ENCODE measurements around the gene CALN1. TPM values are rescaled to one million over a fixed set of nuclear protein-coding genes. Genes with fewer than 3 reads are reported as not detected.
"Not testable (repeated sequence)": the region's sequence is repeated elsewhere in the genome, so short reads cannot be mapped to it uniquely, and the experiment has no call there.

CALN1 gene
- total RNA-seq, 1 experiment from 2014 or later = not detected

DNA sequence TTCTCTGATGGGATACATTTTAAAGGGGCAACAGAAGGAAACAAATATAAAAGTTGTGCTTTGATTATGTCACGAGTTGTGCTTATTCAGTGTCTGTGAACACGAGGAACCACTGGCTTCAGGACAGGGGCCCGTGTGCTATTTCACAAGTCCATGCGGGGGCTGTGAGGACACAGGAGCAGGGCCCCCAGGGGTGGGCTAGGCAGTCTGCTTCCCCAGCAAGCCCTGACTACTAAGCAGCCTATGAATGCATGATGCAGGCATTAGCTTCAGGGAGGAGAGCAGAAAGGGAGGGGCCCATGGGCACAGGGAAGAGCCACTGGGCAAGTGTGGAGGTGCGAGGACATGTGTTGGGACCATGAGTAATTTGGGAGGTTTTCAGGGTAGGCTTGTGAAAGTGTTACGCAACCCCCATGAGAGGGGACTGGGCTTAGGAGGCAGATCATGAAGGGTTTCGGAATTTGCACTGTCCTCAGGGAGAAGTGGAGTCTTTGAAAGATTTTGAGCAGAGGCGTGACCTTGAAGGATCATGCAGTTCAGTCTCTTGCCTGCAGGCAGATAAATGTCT is 424.9 kb downstream of the CALN1 start:
- DNase-seq (ENCODE audit: low spot score) = no peak

DNA sequence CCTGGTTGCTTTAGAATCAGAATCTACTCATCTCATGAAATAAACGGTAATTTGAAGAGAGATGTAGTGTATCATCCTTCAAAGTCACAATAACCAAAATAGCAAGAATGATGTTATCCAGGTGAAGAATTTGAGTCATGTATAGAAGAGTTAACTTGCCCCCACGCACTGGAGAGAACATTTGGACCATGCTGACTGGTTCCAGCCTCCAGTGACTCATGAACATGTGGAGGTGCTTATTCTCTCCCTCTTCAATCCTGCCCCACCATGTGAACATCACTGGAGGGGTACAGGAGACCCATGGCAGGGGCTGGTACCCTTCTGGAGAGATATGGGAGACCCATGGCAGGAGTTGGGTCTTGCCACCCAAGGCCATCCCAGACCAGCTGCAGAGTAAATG is 427.8 kb downstream of the CALN1 start:
- DNase-seq (ENCODE audit: low spot score) = no peak

DNA sequence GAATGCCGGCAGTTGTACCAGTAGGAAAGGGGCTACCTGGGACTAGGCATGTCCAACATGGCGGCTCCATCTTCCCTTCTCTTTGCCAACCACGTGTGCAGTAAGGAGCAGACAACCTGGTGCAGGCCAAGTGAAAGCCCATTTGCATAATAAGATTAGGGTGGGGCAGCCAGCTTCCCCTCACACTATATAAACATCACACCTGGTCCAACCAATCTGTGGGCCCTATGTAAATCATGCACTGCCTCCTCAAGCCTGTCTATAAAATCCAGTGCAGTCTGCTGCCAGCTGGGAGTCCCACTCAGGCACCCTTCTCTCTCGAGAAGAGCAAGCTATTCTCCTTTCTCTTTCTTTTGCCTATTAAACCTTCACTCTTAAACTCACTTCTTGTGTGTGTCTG is 429.3 kb downstream of the CALN1 start:
- DNase-seq (ENCODE audit: low spot score) = no peak

DNA sequence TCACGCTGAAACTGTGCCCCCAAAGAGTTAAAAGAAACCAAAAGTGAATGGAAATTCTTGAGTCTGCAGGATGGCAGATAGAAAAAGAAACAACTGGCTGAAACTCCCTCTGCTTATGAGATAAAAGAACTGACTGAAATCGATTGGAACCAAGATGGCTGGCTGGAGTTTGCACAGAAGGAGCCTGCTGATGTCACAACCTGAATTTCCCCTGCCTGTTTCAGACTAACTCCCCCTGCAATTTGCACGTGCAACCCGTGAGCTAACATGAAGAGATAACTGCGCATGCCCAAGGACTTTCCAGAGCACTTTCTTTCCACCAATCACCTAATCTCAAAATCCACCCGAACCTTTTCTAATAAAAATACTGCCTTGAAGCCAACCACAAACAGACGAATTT is 435.5 kb downstream of the CALN1 start:
- DNase-seq (ENCODE audit: low spot score) = no peak

DNA sequence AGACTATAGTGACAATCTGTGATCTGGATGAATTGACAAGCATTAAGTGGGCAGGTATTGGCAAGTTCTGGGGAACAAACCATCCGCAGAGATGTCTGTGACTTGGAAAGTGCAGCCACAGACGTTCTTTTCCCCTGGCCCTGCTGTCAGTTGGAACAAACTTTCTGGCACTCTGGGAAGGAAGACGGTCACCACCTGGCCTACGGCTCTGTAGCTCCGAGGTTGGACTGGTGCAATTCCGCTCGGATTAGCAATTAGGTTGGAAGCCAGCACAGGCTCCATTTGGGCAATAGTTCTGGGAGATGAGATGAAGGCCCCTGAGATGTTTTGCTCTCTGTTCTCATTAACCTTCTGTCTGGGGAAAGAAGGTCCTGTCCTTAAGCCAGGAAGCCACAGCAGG is 437.5 kb downstream of the CALN1 start:
- DNase-seq (ENCODE audit: low spot score) = no peak

DNA sequence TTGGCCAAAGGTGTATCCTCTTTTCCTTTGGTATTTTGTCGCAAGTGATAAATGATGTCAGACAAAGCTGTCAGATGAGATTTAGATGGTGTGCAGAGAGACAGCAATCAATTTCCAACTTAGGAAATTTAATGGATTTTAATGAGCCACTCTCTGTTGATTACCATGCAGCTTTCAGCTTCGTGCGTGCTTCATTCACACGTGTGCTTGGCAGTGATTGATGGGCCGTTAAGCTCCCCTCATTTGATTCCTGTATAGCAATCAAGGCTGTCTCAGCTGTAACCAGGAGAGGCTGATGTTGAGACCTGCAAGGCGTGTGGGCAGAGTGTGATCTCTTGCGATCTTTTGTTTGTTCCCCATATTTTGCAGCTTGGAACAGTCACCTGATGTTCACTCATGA is 439.6 kb downstream of the CALN1 start:
- DNase-seq (ENCODE audit: low spot score) = no peak

DNA sequence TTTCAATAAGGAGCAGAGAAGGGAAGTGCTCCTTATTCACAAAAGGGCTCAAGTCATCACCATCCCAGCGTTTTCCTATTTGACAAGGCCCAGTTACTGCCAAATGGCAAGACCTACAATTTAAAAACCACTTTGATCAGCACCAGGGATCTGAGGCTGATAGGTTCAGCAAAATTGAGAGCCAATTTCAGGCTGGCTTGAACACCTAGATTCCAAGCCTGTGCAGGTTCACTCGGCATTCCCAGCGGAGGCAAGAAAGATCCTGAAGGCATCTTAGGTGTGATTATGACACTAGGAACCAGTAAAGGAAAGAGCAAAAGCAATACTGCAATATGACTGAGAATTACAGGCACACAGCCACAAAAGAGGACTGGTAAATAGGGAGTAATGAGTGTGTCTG is 441.4 kb downstream of the CALN1 start:
- DNase-seq (ENCODE audit: low spot score) = no peak

DNA sequence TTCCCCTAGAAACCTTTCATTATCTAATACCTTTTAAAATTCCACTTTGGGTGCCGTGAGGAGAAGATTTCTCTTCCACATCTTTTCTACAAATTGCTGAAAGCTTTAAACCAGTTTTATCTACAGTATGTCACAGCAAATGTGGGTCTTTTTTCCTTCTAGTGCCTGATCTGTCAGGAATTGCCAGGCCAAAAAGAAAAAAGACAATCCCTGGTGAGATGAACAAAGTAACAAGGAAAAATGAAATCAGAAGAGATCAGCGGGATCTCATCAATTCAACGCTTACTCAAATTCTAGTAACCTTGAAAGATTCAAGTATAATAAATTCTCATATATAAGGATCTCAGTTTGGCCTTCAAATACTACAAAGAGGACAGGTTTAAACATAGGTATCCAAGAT is 449.5 kb downstream of the CALN1 start:
- DNase-seq (ENCODE audit: low spot score) = no peak

DNA sequence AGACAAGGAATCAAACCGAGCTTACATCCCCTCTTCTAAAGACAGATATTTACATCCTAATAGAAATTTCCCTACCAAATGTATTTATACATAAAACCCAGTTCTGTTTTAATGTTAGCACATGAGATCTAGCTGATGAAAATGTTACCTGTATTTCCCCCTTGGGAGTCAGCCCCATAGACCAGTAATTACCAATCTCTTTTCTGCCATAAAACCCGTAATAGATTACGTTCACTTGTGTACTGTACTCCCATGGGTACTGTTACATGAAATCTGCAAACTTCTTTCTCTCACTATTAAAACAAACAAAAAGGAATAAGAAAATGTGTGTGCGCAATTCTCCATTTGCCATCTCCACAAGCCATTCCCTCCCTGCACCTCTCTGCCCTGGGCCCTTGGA is 450.9 kb downstream of the CALN1 start:
- DNase-seq (ENCODE audit: low spot score) = no peak

DNA sequence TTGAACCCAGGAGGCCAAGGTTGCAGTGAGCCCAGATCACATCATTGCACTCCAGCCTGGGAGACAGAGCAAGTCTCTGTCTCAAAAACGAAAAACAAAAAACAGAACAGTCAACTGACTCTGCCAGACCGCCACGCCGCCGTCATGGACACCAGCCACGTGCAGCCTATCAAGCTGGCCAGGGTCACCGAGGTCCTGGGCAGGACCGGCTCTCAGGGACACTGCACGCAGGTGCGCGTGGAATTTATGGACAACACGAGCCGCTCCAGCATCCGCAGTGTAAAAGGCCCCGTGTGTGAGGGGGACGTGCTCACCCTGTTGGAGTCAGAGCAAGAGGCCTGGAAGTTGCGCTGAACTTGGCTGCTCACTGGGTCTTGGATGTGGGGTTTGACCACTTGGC is 470.0 kb downstream of the CALN1 start:
- DNase-seq (ENCODE audit: low spot score) = no peak

DNA sequence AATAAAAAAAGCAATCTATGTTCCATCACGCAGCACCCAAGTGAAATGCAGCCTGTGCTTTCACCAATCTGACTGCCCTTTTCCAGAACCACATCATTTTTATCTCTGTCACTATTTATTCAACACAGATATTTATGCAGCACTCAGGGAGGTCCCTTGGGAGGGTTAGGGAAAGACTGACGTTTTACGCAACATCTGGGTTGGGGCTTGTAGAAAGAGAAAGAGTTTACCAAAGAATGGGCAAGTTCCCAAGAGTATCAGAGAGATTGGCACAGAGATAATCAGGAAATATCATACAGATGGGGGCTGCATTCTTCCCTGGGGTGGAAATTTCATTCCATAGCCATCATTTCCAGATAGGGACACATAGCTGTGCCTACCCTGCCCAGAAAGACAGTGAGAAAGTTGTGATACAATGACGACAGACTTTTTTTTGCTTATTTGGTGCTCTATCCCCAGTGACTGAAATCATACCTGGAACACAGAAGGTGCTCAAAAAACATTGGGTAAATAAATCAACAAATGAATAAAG is 474.2 kb downstream of the CALN1 start:
- DNase-seq (ENCODE audit: low spot score) = no peak

DNA sequence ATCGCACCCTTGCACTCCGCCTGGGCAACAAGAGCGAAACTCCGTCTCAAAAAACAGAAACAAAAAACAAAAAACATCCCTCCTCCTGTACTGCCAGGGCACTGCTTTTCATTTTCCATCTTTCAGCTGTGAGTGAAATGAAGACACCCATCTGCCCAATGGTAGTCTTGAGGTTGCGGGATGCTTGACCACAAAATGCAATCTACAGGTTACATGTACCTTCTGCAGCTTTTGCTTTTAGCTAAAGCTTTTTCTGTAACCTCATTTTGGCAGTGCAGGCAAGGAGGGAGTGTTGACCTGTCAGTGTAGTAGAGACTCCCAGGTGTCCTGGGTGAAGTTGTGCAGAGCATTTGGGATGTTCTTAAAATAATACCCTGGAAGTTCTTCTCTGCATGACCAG is 476.5 kb downstream of the CALN1 start:
- no peak for DNase-seq (ENCODE audit: low spot score)

DNA sequence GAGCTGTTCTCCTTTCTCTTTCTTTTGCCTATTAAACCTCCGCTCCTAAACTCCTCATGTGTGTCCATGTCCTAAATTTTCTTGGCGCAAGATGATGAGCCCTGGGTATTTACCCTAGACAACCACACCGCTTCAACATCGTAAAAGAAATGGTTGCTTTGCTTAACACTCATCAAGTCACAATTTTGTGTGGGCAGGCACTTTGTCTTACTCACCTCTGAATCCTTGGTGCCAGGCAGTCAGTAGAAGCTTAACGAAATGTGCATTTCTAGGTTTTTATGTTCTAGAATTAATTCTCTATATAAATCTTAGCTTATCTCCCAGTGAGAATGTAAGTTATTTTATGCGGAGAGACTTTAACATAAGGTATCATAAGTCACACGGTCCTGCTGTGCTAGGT is 478.7 kb downstream of the CALN1 start:
- no peak for DNase-seq (ENCODE audit: low spot score)

DNA sequence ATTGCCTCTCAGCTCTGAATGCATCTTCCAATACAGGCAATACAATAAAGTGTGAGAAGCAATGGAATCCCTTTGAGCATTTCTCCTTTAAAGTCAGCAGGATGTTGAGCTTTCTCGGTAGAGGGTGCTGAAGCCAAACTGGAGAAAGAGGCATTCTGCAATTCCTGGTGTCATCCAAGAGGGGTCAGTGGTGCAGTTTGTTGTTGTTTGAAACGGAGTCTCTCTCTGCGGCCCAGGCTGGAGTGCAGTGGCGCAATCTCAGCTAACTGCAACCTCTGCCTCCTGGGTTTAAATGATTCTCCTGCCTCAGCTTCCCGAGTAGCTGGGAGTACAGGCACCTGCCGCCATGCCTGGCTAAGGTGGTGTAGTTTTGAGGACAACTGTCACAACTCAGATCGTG is 486.5 kb downstream of the CALN1 start:
- DNase-seq (ENCODE audit: low spot score) = peak; percentile 6

DNA sequence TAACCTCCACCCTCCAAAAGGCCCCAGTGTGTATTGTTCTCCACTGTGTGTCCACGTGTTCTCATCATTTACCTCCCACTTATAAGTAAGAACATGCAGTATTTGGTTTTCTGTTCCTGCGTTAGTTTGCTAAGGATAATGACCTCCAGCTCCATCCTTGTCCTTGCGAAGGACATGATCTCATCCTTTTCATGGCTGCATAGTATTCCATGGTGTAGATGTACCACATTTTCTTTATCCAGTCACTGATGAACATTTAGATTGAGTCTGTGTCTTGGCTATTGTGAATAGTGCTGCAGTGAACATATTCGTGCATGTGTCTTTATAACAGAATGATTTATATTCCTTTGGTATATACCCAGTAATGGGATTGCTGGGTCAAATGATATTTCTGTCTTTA is 497.9 kb downstream of the CALN1 start:
- not testable (repeated sequence) for DNase-seq (ENCODE audit: low spot score)

DNA sequence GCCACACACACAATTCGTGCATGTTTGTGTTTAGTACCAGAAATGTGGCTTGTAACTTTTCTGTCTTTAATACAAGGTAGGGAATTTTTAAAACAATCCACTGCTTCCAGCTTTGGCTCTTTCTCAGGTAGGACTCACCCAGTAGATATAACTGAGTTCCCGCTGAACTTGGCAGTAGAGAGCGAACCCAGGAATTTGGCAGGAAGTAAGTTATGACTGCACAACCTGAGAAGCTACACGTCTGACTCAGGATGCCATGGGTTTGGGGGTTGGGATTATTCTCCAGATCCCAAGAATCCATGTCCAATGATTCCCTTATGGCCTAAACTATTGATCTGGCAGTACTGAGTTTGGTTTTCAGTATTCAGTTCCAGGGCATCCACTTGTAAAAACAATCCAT is 499.7 kb downstream of the CALN1 start:
- no peak for DNase-seq (ENCODE audit: low spot score)

DNA sequence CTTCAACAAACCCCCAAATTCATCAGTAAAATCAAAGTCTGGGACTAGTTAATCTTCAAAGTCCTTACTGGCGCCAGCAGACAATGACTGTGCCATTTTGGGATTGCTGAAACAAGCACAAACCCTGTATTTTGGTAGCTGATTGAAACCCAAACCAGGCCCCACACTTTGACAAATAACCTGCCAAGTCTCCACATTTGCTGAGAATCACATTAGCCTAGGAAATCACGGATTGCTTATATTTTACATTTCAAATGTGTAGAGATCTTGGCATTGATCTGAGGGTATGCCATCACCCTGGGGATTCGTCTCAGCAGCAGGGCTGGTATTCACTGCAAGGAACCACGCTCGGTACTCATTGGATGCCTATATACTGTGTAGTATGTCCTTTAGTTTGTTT is 501.1 kb downstream of the CALN1 start:
- no peak for DNase-seq (ENCODE audit: low spot score)

DNA sequence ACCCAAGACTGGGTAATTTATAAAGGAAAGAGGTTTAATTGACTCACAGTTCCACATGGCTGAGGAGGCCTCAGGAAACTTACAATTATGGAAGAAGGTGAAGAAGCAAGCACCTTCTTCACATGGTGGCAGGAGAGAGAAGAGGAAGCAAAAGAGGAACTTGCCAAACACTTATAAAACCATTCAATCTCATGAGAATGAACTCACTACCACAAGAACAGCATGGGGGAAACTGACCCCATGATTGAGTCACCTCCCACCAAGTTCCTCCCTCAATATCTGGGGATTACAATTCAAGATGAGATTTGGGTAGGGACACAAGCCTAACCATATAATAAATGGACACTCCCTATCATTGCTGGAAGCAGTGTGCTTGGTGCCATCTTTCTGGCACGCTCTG is 506.3 kb downstream of the CALN1 start:
- DNase-seq (ENCODE audit: low spot score) = no peak

DNA sequence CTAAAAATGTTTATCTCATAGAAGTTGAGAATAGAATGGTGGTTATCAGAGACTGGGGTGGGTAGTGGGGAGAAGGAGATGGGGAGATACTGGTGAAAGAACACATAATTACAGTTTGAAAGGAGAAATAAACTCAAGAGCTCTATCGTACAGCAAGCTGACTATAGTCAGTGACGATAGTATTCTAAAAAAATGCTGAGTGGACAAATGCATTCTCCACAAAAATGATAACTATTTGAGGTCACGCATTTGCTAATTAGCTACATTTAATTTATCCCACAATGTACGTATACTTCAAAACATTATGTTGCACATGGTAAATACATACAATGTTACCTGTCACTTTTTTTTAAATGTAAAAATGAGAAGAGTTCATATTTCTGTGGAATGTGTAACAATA is 507.7 kb downstream of the CALN1 start:
- no peak for DNase-seq (ENCODE audit: low spot score)

DNA sequence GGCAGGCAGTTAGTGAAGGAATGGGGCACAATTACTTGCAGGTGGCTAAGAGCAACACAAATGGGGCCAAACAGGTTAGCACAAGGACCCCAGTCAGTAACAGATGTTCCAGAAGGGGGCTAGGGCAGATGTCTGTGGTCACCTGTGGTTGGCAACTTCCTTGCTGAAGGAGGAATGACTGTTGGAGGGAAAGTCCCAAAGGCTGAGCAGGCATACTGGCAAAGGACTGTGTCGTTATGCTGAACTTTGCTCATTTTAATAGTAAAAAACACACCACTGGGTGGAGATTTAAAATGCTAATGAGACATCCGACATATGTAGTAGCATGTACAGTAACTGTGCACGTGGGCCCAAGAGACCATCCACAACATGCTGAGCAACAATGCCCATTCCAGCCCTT is 511.6 kb downstream of the CALN1 start:
- DNase-seq (ENCODE audit: low spot score) = no peak

DNA sequence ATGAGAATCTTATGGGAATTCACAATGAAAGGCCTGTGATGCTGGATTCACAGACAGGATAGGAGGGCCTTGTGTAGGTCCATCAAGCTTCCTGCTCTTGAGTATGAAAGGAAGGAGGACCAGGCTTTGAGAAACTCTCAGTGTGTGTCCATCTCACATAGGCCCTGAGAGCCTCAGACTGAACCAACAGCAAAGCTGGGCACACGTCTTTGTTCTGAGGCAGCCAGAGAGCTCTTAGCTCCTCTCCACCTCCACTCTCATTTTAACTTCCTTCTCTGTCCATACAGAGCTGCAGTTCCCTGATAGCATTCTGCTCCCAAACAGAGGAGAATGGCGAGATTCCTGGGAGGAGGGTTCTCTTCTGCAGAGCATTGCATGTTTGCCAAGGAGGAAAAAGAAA is 515.6 kb downstream of the CALN1 start:
- no peak for DNase-seq (ENCODE audit: low spot score)

DNA sequence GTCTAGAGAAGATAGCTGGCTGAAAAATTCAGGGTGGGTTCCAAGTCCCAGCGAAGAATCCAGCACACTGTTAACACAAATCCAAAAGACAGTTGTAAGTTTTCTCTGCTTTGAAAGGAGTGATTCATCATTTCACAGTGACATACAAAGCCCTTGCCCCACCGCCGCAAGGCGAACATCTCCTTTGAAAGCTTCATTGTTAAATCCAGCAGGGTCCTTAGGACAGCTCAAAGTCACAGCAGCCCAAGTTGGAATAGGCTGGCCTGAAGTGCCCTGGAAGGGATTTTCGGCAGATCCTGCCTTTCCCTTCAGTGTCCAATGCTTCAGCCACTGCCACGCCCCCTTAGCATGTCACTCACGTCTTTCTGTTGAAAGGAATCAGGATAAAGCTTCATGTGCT is 526.1 kb downstream of the CALN1 start:
- DNase-seq (ENCODE audit: low spot score) = no peak

DNA sequence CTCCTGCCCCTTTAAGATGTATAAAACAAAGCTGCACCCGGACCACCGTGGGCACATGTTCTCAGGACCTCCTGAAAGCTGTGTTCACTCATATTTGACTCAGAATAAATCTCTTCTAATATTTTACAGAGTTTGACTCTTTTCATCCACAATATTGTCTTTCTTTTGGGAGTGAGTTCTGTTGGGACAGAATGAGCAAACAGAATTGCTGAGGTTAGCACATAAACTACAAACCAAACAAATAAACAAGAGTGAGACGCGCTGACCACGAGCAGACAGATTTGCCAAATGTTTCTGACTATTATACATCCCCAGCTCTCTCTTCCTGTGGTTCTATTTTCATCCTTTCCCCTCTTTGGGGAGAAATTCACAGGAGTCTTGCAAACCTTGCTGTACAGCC is 526.7 kb downstream of the CALN1 start:
- DNase-seq (ENCODE audit: low spot score) = no peak

DNA sequence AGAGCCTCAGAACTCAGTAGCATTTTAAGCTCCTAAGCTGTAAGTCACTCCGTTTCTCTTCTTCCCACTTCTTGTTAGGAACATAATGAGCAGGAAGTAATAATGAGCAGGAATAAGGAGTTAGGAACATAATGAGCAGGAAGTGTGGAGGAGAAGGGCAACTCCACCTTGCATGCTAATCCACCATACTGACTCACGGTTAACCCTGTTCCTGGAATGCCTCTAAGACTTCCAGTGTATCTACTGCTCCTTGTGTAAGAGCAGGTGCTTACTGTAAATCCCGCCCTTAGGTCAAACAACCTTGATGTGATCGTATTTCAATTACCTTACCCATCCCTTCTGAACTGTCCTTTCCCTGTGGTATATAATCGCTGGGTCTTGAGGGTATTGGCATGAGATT is 528.7 kb downstream of the CALN1 start:
- DNase-seq (ENCODE audit: low spot score) = no peak
